ENCODE results near the gene RAB25.
A peak's percentile ranks its signal among the peaks of the same experiment; 100 is the strongest.

The RAB25 gene

GRCh38 chr1:156045076-156045475, 15.9 kb upstream of the RAB25 start:
- no peak for DNase-seq (ENCODE audit: low read depth)
- TF ChIP-seq CTCF (conservative IDR thresholded peaks at IDR 0.05; ENCODE audit: control insufficient read depth, insufficient read depth, low read depth, low read length) = no peak
- H3K4me3 ChIP-seq (ENCODE audit: control insufficient read depth, low read depth, low read length) = no peak overlapping the region

- no peak overlapping the region for H3K4me3 ChIP-seq (ENCODE audit: control insufficient read depth, low read depth, low read length)
These were observed 12.2 kb upstream of the RAB25 start for GRCh38 chr1:156048663-156049258.

GRCh38 chr1:156050376-156050775, 10.6 kb upstream of the RAB25 start:
- no peak overlapping the region for H3K4me3 ChIP-seq (ENCODE audit: control insufficient read depth, low read depth, low read length)
- DNase-seq (ENCODE audit: low read depth) = no peak
- TF ChIP-seq CTCF (conservative IDR thresholded peaks at IDR 0.05; ENCODE audit: control insufficient read depth, insufficient read depth, low read depth, low read length) = no peak

More at GRCh38 chr1:156048663-156049258, 12.2 kb upstream of the RAB25 start:
- DNase-seq (ENCODE audit: low read depth) = no peak
- no peak for TF ChIP-seq CTCF (conservative IDR thresholded peaks at IDR 0.05; ENCODE audit: control insufficient read depth, insufficient read depth, low read depth, low read length)

- TF ChIP-seq CTCF (conservative IDR thresholded peaks at IDR 0.05; ENCODE audit: control insufficient read depth, insufficient read depth, low read depth, low read length) = no peak
These were observed 9.8 kb upstream of the RAB25 start for GRCh38 chr1:156051011-156051725.

GRCh38 chr1:156052862-156053767, 7.8 kb upstream of the RAB25 start:
- peak overlapping the region; percentile 80 for H3K4me3 ChIP-seq (ENCODE audit: control insufficient read depth, low read depth, low read length)
- peak; percentile 64 for DNase-seq (ENCODE audit: low read depth)
- peak; percentile 1 for TF ChIP-seq CTCF (conservative IDR thresholded peaks at IDR 0.05; ENCODE audit: control insufficient read depth, insufficient read depth, low read depth, low read length)

More at GRCh38 chr1:156051011-156051725, 9.8 kb upstream of the RAB25 start:
- no peak overlapping the region for H3K4me3 ChIP-seq (ENCODE audit: control insufficient read depth, low read depth, low read length)
- no peak for DNase-seq (ENCODE audit: low read depth)

- peak; percentile 77 for DNase-seq (ENCODE audit: low read depth)
- peak within 1 kb of the TSS; percentile 96 for H3K4me3 ChIP-seq (ENCODE audit: control insufficient read depth, low read depth, low read length)
- peak; percentile 21 for TF ChIP-seq CTCF (conservative IDR thresholded peaks at IDR 0.05; ENCODE audit: control insufficient read depth, insufficient read depth, low read depth, low read length)
These were observed 7.0 kb upstream of the RAB25 start, which contains the start of gene UBQLN4 for GRCh38 chr1:156053768-156054499. Gene UBQLN4 (minus strand): TSS chr1:156053798. CDS start chr1:156053701, 97 bp downstream.
